ENCODE results near the gene AQP5. TPM values are rescaled to one million over a fixed set of nuclear protein-coding genes. Genes with fewer than 3 reads are reported as not detected.

AQP5 gene
- total RNA-seq, 2 experiments from 2014 or later: not detected

DNA sequence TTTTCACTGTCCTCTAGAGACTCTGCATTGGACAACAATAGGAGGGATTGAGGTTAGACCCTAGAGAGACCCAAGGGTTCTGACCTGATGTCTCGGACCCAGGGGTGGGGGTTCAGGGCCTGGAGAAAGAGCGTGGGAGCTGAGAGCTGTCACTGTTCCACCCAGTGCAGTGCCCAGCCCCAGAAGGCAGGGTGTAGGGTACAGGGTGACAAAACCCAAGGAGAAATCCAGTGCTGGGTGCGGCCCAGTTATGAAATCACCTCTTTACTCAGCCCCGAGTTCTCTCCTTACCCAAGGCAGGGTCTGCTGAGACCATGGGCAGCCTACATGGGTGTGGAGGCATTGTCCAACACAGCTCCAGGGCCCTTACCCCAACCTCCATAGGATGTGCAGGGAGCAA lies 8.5 kb upstream of the AQP5 start:
- no peaks in the 10 kb centered on the region for H3K4me1 Mint-ChIP-seq
- H3K4me3 Mint-ChIP-seq: no peak overlapping the region
- H3K36me3 Mint-ChIP-seq: no peaks in the 10 kb centered on the region
- H3K9me3 Mint-ChIP-seq: no peaks in the 10 kb centered on the region
- DNase-seq: no peak
- H3K27ac Mint-ChIP-seq: no peak overlapping the region
- peaks cover 37% of the 10 kb centered on the region for H3K27me3 Mint-ChIP-seq

- Mint-ChIP-seq H3K27ac (no peak overlapping the region), H3K4me3 (no peak overlapping the region), H3K4me1 (no peaks in the 10 kb centered on the region), H3K9me3 (no peaks in the 10 kb centered on the region), H3K36me3 (no peaks in the 10 kb centered on the region), H3K27me3 (peaks cover 48% of the 10 kb centered on the region)
- no peak for DNase-seq
Observed at GRCh38 chr12:49953961-49954846, 7.5 kb upstream of the AQP5 start.

- no peak overlapping the region for H3K27ac Mint-ChIP-seq
- no peak for DNase-seq
- H3K9me3 Mint-ChIP-seq: no peaks in the 10 kb centered on the region
- no peaks in the 10 kb centered on the region for H3K4me1 Mint-ChIP-seq
- H3K27me3 Mint-ChIP-seq: peaks cover 57% of the 10 kb centered on the region
- no peak overlapping the region for H3K4me3 Mint-ChIP-seq
- no peaks in the 10 kb centered on the region for H3K36me3 Mint-ChIP-seq
Observed at GRCh38 chr12:49954863-49955830, 6.5 kb upstream of the AQP5 start.

DNA sequence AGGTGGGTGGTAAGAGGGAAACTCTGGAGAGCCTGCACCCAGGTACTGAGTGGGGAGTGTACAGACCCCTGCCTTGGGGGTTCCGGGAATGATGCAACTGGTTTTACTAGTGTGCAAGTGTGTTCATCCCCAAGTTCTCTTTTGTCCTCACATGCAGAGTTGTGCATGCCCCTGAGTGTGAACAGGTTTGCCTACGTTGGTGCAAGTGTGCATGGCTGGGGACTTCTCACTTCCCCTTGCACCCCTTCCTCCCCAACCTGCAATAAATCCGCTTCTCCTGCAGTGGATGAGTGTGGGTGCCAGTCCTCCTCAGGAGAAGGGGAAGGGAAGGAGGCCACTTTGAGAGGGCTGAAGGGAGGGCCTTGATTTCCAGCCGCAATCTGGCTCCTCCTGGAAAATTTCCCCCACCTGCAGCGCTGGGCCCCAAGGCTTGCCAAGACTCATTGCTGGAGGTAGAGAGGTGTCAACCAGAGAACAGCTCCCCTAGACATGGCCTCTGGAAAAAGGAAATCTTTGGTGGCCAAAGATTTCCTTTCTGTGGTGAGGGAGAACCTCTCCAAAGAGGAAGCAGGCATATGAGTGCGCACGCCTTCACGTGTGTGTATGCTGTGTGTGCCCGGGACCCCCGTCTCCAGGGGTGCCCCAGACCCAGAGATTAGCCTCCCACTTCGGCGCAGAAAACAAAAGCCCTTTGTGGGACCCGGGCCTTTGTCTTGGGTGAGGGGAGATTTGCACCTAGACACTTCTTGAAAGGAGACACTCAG lies 5.6 kb upstream of the AQP5 start:
- no peak for DNase-seq
- H3K27ac Mint-ChIP-seq: no peak overlapping the region
- H3K27me3 Mint-ChIP-seq: peaks cover 65% of the 10 kb centered on the region
- no peaks in the 10 kb centered on the region for H3K9me3 Mint-ChIP-seq
- no peaks in the 10 kb centered on the region for H3K36me3 Mint-ChIP-seq
- H3K4me1 Mint-ChIP-seq: peaks cover 5% of the 10 kb centered on the region
- H3K4me3 Mint-ChIP-seq: no peak overlapping the region

GRCh38 chr12:49956663-49957569 lies 4.8 kb upstream of the AQP5 start:
- H3K4me3 Mint-ChIP-seq: no peak overlapping the region
- DNase-seq: no peak
- H3K36me3 Mint-ChIP-seq: no peaks in the 10 kb centered on the region
- peaks cover 66% of the 10 kb centered on the region for H3K27me3 Mint-ChIP-seq
- no peaks in the 10 kb centered on the region for H3K9me3 Mint-ChIP-seq
- no peak overlapping the region for H3K27ac Mint-ChIP-seq
- H3K4me1 Mint-ChIP-seq: peaks cover 5% of the 10 kb centered on the region

DNA sequence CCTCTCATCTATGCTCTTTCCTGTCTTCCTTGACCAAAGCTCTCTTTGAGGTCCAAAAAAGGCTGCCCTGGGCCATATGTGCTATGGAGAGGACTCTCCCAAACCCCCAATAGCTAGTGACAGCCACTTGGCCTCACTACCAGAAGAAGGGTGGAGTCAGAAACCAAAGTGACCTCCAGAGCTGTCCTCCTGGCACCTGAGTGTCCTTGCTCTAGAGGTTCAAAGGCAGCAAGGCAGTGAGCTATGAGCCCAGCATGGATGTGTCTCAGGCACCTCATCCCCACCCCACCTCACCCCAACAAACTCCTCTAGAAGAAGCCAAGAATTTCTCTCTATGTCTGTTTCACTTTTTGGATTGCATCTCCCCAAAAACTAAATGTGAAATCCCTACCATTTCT lies 4.1 kb upstream of the AQP5 start:
- no peaks in the 10 kb centered on the region for H3K9me3 Mint-ChIP-seq
- no peaks in the 10 kb centered on the region for H3K36me3 Mint-ChIP-seq
- no peak overlapping the region for H3K4me3 Mint-ChIP-seq
- DNase-seq: no peak
- peaks cover 5% of the 10 kb centered on the region for H3K4me1 Mint-ChIP-seq
- no peak overlapping the region for H3K27ac Mint-ChIP-seq
- H3K27me3 Mint-ChIP-seq: peaks cover 72% of the 10 kb centered on the region

DNA sequence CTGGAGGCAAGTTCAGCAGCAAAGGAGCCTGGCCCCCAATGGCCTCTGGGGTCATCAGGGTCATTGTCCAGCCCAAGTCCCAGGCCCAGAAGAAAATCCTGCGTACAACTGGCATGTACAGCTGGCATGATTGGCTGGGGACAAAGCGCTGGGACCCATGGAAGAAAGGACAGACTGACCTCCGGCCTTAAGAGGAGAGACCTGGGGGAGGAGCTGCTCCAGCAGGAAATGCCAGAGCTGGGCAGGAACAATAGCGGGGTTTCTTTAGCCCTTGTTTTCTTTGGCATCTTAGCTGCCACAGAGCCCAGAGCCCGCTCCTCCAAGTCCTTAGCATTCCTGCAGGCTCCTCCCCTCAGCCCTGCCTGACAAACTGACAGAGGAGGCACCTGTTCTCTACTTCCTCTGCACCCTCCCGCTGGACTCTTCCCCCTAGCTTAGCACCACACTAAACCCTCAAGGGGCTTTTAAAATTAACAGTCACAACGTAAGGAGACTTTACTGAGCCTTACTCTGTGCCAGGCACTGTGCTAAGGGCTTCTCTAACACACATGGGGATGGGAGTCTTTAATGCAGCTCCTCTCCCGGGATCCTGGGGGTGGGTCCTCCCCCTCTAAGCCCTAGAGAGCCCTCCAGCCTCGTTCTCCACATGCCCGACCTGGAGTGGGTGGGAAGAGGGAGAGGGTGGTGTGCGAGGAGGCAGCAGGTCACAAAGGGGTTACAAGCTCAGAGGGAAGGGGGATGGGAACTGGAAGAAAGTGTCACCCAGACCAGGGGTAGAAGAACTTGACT lies 1.8 kb upstream of the AQP5 start:
- DNase-seq: no peak
- H3K27ac Mint-ChIP-seq: no peak overlapping the region
- H3K36me3 Mint-ChIP-seq: no peaks in the 10 kb centered on the region
- H3K4me1 Mint-ChIP-seq: peaks cover 5% of the 10 kb centered on the region
- peak overlapping the region; percentile 0 for H3K4me3 Mint-ChIP-seq
- H3K27me3 Mint-ChIP-seq: peaks cover 79% of the 10 kb centered on the region
- no peaks in the 10 kb centered on the region for H3K9me3 Mint-ChIP-seq

DNA sequence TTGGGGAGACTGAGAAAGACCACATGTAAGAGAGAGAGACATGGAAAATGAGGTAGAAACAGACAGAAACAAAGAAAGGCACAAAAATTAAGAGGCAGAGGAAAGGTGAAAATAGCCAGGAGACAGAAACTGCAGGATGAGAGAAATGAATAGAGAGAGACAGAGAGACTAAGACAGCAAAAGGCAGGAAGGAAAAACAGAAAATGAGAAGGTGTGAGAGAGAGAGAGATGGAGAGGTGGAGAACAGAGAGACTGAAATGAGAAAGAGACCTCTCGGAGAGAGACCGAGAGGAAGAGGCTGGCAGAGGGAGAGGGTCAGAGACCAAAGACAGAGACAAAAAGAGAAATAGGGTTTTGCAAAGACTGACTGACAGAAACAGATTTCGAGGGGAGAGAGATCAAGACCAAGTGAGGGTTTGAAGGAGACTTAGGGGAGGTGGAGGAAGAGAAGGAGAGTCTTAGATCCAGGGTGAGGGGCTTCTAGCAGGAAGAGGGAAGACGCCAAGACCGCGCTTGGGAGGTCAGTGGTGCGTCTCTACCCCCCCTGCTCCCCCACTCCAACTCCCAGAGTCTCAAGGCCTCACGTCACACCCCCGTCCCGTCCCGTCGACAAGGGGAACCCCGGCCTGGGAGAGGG lies 1.1 kb upstream of the AQP5 start:
- Mint-ChIP-seq H3K4me3 (peak overlapping the region; percentile 0), H3K9me3 (no peaks in the 10 kb centered on the region), H3K27ac (no peak overlapping the region), H3K36me3 (no peaks in the 10 kb centered on the region), H3K27me3 (peaks cover 79% of the 10 kb centered on the region), H3K4me1 (peaks cover 5% of the 10 kb centered on the region)
- no peak for DNase-seq

DNA sequence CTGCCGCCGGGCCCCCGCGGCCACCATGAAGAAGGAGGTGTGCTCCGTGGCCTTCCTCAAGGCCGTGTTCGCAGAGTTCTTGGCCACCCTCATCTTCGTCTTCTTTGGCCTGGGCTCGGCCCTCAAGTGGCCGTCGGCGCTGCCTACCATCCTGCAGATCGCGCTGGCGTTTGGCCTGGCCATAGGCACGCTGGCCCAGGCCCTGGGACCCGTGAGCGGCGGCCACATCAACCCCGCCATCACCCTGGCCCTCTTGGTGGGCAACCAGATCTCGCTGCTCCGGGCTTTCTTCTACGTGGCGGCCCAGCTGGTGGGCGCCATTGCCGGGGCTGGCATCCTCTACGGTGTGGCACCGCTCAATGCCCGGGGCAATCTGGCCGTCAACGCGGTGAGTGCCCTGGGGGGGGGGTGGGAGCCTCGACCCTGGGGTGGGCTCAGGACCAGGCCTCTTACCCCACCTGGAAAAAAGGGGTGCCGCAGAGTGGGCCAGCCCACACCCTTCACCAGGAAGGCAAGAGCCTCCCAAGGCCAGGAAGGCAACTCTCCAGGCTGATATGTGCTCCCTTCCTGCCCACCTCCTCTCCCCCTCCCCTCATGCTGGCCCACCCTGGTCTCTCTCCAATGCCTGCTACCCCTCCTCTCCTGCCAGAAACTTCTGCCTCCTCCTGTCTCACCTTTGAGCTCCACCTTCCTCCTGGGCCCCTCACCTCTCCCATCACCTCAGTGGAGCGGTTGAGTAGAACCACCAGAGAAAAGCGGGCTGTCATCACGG lies 507 bp downstream of the AQP5 start:
- H3K27me3 Mint-ChIP-seq: peaks cover 75% of the 10 kb centered on the region
- no peaks in the 10 kb centered on the region for H3K9me3 Mint-ChIP-seq
- no peak overlapping the region for H3K27ac Mint-ChIP-seq
- DNase-seq: no peak
- peaks cover 5% of the 10 kb centered on the region for H3K4me1 Mint-ChIP-seq
- no peaks in the 10 kb centered on the region for H3K36me3 Mint-ChIP-seq
- no peak overlapping the region for H3K4me3 Mint-ChIP-seq

DNA sequence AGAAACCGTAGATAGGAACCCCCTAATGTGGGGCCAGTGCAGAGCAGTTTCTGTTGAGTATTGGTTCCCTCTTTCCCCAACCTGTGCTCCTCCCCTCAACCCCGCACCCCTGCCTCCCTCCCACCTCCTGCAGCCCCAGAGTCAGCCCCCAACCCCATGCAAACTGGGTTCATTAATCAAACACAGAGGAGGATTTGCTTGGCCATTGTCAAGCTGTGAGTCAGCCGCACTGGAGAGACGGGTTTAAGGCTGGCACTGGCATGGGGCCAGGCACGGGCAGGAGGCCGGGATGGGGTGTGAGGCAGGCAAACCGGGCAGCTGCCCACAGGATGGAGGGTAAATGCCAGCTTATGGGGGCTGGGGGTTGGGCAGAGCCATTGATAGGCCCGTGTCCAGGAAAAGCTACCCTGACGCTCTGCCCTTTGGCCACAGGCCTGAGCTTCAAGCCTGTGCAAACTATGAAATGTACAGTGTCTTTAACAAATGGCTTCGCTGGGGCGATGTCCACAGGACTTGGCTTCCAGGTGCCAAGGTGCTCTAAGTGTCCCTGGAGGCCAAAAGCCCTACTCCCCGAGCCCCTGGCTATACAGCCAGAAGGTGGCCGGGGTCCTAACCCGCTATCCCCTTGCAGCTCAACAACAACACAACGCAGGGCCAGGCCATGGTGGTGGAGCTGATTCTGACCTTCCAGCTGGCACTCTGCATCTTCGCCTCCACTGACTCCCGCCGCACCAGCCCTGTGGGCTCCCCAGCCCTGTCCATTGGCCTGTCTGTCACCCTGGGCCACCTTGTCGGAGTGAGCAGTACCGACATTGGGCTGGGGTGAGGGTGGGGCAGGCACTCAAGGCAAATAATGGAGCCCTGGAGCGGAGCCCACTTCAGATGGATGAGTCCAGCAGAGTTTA lies 1.4 kb downstream of the AQP5 start:
- Mint-ChIP-seq H3K36me3 (no peaks in the 10 kb centered on the region), H3K4me1 (peaks cover 5% of the 10 kb centered on the region), H3K9me3 (no peaks in the 10 kb centered on the region), H3K4me3 (no peak overlapping the region), H3K27ac (no peak overlapping the region), H3K27me3 (peaks cover 68% of the 10 kb centered on the region)
- DNase-seq: no peak

GRCh38 chr12:49963976-49964815 lies 2.5 kb downstream of the AQP5 start:
- peaks cover 61% of the 10 kb centered on the region for H3K27me3 Mint-ChIP-seq
- H3K4me1 Mint-ChIP-seq: peaks cover 5% of the 10 kb centered on the region
- H3K27ac Mint-ChIP-seq: no peak overlapping the region
- no peaks in the 10 kb centered on the region for H3K9me3 Mint-ChIP-seq
- no peaks in the 10 kb centered on the region for H3K36me3 Mint-ChIP-seq
- no peak overlapping the region for H3K4me3 Mint-ChIP-seq
- no peak for DNase-seq

All from activated naive CD8-positive, alpha-beta T cell treated with anti-CD3 and anti-CD28 coated beads for 36 hours (primary cell).